SHP77 (cell line): ENCODE measurements around the gene RAB20.
"Not testable (repeated sequence)": the region's sequence is repeated elsewhere in the genome, so short reads cannot be mapped to it uniquely, and the experiment has no call there.

Experiments used
- DNase-seq, 2 experiments: peaks; one replicate each; lab custom pipeline; 2025; lab: John Stamatoyannopoulos, UW

RAB20 gene

DNA sequence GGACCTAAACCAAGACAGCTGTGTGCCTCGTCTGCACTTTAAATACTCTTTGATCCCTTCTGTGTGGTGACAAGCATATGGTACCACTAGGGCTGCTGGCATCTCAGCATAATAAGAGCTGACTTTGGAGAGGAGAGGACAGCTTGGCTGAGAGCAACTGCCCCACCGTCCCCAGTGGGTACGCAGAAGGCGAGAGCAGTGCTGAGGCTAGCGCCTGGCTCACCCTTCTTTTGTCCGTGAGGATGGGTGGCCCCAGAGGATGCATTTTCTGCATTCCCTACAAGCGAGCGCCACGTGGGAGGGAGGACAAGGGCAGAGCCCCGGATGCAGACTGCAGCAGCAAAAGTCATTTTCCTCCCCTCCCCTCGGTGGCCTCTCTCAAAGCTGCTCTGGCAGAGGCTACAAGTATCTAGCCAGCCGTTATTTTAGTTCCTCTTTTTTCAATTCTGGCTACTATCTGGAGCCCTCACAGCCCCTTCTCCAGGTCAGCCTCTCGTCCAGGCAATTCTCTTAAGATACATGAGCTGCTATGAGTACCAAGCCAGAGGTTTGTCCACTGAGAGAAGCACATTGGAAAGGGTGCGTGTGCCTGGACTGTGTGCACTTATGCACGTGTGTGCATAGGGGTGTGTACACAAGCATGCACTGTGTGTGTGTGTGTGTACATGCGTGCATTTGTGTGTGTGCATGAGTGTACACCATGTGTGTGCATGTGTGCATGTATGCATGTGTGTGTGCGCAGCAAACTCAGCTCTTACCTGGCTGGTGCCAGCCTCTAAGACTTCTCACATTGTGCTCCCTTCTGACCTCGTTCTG lies 51.3 kb downstream of the RAB20 start:
- no peak for DNase-seq

DNA sequence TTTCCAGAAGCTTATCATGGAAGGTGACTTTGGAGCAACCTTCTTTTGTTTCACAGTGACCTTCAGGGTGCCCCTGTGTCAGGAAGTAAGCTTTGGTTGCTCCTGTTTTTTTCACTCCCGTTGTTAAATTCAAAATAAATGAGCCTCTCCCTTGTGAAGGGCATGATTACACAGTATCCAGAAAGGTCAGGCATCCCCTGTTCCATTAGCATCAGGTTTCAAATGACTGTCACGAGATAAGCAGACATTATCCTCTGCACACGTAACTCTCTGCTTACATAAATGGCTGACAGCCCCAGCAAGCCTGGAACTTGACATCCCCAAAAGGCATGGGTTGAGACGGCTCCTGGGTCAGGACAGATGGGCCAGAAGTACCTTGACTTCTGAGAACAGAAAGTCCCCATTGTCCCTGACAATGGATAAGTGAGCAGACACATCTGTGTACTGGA lies 52.0 kb downstream of the RAB20 start:
- peak; percentile 44 to 54 for DNase-seq

DNA sequence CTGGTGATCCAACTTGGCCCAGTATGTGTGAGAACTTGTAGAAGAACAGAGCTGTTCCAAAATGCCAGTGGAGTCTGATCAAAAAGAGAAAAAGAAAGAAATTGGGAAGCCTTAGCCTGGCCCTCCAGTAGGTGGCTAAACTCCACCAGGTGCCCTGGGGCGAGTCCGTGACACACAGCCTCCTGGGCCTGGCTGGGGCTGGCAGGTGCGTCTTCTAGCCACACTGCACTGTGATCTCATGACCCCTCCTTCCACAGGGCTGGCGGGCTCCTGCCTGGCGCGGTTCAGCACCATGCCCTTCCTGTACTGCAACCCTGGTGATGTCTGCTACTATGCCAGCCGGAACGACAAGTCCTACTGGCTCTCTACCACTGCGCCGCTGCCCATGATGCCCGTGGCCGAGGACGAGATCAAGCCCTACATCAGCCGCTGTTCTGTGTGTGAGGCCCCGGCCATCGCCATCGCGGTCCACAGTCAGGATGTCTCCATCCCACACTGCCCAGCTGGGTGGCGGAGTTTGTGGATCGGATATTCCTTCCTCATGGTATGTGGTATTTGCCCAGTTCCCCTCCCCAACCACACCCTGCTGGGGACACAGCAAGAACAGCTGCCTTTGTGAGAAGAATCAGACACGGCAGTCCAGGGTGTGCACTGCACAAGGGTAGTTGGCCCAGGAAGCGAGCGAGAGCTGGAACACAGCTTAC lies 53.7 kb downstream of the RAB20 start:
- DNase-seq: peak; percentile 65 to 79

DNA sequence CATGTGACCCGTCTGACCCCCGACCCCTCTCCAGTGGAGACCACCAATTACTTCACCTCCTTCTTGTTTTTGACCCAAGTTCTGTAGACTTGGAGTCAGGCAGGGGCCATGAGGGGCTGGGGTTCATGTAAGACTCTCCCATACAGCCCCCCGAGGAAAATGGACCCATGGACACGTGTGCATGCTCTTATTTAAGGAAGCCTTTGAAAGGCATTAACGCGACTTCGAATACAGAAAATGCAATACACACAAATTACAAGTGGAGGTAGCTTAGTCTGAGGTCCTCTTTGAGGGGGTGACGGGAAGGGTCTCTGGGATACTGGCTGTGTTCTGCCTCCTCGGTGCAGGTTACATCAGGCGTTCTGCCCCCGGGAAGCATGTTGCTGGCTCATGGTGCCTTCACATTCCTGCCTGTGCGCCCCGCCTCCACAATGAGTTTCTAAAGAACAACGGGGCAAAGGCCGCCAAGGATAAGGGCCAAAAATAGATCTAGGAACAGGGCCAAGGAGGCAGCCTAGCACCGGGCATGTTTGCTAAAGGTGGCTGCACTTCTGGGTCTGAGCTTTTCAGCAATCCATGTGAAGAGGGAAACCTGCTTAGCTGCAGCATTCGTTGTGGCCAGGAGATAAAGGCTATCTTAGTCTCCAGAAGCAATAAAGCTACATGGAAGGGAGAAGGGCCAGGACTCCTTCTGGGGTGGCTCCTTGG lies 54.5 kb downstream of the RAB20 start:
- DNase-seq: no peak

DNA sequence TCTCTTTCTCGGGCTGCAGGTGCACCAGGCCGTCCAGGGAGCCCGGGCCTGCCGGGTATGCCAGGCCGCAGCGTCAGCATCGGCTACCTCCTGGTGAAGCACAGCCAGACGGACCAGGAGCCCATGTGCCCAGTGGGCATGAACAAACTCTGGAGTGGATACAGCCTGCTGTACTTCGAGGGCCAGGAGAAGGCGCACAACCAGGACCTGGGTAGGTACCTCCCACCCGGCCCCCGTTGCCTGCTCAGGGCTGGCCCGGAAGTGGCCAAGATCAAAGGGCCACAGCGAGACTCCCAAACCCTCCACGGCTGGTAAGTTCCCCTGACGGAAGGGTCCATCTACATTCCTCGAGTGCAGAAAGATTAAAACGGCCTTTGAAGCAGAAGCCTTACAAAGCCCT lies 55.1 kb downstream of the RAB20 start:
- DNase-seq: no peak

DNA sequence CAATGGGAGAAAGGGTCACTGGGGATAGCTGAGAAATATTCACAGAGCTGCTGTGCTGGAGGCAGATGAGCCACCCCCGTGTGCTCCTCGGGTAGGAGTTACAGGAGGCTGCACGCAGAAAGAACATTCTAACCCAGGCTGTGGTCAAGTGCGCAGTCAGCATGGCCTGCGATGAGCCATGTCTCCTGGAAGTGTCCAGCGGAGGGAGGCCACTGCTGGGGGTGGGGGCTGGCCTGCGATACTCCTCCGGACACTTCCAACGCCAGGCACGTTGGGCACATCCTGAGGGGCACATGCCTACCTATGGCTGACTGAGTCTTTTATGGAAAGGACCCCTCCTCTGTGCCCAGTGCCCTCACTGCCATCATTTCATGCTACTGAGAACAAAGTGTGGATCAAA lies 55.9 kb downstream of the RAB20 start:
- DNase-seq: no peak

DNA sequence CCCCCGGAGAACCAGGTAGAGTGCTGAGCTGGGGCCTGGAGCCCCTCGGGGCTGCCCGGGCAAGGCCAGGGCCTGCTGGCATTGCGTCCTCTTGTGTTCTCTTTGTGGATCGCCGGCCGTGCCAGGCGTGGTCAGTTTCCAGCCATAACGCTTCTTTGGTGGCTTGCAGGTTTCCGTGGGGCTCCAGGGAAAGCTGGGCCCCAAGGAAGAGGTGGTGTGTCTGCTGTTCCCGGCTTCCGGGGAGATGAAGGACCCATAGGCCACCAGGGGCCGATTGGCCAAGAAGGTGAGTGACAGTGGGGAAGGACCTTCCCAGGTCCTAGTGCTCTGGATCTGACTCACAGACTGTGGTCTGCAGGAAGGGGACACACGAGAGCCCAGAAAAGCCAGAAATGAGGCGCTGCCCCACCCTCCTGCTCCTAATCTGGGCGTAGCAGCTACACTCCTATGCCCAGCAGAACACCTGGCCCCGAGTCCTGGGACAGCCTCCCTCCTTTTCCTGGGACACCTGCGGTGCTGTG lies 57.5 kb downstream of the RAB20 start:
- DNase-seq: peak; percentile 32 to 82

DNA sequence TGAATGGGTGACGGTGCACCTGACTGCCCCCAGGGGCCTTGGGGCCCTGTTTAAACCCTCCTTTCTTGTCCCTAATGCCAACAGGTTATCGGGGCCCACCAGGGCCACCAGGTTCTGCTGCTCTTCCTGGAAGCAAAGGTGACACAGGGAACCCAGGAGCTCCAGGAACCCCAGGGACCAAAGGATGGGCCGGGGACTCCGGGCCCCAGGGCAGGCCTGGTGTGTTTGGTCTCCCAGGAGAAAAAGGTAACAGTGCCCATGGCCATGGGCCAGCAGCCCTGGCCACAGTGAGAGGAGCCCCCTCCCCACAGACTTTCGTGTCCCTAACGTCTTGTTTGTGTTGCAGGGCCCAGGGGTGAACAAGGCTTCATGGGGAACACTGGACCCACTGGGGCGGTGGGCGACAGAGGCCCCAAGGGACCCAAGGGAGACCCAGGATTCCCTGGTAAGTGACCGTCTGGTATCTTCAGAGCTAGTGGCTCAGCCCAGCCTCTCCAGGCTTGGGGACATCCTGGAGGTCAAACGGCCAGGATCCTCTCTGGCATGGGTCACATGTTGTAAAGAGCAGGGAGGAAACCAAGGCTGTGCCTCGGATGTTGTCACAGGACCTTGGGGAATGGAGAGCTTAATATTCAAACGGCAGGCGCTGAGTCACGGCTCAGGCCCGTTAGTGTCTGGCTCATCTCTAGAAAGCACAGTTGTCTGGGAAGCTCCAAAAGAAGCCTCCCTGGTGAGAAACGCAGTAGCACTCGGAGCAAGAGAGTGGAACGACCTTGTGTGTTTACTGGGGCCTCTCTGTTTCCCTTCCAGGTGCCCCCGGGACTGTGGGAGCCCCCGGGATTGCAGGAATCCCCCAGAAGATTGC lies 58.3 kb downstream of the RAB20 start:
- peak in 1 of 2 experiments; percentile 48 for DNase-seq

DNA sequence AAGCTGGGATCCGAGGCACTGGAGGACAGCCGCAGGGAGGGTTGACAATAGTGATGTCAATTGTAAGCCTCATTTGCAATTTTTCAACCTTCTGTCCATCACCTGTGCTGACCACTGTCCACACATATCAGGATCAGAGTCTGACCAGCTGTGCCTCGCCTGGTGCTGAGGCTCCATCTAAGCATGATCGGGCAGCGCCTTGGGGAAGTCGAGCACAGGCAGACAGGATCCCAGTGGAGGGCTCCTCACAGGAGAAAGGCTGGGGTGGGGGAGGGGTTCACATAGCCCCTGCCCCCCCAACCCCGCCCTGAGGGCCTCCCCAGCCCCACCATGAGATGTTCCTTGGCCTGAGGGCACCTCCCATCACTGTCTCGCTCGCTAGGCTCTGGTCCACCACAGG lies 60.3 kb downstream of the RAB20 start:
- no peak for DNase-seq

DNA sequence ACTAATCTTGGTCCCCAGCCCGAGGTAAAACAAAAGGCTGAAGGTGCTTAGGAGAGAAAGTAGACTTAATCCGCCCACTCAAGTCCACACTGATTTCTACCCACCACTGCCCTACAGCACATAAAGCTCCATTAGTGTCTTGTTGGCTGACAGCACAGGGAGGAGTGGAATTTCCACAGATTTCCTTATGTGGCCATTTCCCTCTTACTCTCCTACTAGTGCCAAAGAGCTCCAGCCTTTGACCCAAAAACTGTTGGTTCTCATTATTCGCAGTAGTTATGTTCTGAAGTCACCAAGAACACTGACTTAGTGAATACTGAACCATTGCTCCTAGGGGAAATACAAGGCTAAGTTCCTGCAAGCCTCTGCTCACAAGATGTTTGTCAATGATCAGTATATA lies 61.2 kb downstream of the RAB20 start:
- DNase-seq: no peak

DNA sequence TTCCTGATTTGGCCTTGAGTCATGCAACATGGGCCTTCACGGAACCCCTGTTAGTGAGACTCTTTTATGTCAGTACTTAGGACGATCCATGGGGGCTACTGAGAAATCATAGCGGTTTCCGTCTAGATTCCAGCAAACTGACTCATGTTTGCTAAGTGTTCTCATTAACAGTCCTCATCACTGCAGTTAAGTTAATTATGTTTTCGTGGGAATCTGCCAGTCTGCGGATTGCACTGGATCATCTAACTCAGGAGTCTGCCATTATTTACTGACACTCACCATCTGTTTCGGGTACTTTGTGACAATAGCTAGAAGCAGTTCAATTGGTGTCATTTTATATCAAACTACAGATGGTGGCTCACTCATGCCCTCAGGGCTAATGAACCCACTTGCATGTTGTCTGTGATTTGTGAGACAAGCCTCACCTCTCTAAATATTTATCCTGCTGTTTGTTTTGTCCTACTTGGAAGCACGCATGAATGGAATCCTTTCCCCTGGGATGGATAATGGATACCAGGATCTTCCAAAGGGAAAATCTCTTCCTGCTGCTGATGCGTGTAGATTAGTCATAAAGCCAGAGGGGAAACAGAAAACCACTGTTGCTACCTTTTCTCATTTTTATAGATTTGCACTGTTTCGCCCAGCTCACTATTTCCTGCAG lies 61.8 kb downstream of the RAB20 start:
- peak; percentile 23 to 35 for DNase-seq

DNA sequence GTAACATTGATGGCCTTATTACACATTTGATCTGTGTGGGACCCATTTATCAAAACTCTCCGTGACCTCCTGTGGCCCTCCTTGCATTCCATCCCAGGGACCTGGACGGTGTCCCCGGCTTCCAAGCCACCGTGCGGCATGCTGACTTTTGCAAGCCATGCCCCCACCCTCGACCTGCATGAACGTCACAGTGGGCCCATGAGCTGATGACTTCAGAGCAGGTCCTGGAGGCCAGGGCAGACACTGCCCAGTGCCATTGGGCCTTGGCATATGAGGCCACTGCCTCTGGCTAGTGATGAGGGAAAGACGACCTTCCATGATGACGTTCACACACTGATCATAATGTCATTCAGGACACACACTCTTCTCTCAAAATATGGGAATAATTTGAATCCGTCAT lies 62.8 kb downstream of the RAB20 start:
- no peak for DNase-seq

DNA sequence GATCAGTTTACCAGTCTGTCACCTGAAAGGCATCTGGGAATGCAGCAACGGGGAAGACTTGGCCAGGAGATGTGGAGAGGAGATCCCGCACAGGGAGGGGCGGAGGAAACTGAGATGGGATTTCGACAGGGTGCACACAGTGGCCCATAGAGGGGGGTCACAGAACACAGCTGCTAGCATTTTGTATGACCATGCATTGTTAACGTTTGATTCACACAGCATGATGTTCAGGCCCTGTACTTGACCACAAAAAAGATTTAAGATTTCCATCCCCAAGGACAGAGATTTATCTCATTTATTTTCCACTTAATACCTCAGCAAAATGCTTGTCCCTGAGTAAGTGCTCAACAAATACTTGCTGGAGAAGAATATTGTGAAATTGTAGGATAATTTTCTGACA lies 63.2 kb downstream of the RAB20 start:
- DNase-seq: no peak

DNA sequence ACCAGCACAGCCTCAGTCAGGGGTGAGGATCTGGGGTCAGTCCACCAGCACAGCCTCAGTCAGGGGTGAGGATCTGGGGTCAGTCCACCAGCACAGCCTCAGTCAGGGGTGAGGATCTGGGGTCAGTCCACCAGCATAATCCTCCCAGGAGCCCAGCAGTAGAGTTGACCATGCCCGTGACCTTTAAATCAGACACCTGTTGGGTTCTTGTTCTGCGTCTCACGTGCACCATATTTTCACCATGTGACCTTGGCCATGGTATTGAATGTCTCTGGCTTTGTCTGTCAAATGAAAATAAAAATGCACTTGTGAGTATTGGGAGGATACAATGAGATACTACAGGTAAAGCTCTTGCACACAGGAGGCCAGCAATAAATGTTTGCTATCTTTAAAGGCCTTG lies 63.6 kb downstream of the RAB20 start:
- DNase-seq: not testable (repeated sequence)

DNA sequence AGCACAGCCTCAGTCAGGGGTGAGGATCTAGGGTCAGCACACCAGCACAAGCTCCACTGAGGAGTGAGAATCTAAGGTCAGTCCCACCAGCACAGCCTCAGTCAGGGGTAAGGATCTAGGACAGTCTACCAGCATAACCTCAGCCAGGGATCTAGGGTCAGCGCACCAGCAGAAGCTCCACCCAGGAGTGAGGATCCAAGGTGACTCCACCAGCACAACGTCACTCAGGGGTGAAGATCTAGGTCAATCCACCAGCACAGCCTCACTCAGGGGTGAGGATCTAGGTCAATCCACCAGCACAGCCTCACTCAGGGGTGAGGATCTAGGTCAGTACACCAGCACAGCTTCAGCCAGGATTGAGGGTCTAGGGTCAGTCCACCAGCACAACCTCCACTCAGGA lies 64.5 kb downstream of the RAB20 start:
- no peak for DNase-seq

DNA sequence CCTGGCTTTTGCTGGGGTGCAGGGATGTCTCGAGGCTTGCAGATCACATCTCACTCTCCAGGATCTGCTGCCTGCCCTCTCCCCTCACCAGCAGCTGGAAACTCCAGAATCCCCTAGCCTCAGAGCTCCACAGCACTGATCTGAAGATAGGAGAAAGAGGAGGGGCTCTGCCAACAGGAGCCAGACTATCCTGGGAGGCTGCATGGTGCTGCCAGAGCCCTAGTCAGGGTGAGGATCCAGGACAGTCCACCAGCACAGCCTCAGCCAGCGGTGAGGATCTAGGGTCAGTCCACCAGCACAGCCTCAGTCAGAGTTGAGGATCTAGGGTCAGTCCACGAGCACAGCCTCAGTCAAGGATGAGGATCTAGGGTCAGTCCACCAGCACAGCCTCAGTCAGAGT lies 65.2 kb downstream of the RAB20 start:
- DNase-seq: no peak

DNA sequence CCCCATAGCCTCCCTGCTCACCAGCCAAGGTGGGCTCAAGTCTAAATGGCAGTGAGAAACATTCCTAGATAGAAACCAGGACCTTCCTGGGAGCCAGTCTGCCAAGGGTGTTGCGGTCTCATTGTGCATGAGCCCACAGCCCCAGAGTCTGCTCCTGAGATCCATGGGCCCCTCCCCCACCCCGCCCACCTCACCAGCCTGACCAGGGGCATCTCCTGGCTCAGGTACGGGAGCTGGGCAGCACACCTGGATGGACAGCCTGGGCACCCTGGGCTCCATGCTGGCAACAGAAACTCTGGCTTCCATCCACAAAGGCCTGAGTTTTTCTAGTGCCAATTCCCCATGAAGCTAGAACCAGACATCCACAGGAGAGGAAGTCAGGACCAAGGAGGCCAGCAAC lies 65.6 kb downstream of the RAB20 start:
- no peak for DNase-seq

DNA sequence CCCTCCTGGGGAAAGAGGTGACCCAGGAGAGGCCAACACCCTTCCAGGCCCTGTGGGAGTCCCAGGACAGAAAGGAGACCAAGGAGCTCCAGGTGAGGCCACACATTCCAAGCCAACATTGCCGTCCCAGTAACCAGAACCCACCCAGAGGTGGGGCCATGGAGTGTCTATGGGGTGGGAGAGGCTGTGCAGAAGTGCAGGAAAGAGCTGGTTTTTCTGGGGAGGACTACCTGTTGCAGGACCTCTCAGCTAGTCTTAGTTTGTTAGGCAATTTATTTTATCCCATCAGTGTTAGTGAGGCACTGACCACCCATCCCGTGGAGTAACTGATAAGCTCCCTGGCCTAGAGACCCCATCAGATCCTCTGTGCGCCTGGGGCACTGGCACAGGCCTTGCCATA lies 66.1 kb downstream of the RAB20 start:
- DNase-seq: no peak

DNA sequence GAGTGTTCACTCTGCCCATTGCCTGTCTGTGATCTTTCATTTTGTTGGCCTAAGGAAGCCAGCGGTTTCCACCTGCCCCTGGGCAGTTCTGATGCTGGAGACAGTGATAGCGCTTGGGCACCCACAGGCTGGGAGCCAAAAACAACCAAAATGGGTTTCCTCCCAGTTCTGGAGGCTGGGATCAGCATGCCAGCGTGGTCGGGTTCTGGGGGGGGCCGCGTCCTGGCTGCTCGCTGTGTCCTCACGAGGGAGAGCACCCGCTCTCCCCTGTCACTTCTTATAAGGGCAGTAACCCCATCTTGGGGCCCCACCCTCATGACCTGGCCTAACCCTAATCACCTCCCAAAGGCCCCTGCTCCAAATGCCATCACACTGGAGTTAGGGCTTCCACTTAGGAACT lies 67.9 kb downstream of the RAB20 start:
- DNase-seq: no peak

DNA sequence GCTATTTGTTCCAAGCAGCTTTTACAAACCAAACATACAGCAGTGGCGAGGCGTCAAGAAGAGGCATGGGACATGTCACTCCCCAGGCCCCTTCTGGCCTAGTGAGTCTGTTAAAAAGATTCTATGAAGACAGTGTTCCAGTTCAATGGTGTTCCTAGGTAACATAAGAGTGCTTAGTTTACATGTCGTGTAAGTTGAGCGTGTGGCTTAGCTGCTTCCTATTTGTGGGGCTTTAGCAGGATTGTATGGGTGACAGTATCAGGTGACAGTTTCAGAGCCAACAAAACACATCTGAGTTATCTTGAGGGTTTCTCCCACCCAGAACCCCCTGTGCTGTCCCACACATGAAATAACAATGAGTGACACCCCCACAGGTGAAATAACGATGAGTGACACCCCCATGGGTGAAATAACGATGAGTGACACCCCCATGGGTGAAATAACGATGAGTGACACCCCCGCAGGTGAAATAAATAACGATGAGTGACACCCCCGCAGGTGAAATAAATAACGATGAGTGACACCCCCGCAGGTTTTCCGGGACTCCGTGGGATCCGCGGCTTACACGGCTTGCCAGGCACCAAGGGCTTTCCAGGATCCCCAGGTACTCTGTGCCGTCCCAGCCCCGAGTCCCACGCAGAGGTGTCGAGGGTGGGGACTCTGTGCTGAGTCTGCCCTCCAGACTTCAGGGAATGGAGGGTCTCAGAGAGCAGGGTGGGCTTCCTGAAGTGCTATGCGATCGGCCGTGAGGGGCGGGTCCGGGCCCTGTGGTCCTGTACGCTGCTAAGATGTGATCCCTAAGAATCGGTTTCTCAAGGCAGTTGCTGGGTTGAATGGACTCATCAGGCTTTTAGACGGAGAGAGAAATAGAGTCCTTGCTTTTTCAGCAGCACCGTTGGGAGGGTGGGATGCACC lies 68.6 kb downstream of the RAB20 start:
- no peak for DNase-seq
